ENCODE results near the gene NEDD4L. TPM values are rescaled to one million over a fixed set of nuclear protein-coding genes. Genes with fewer than 3 reads are reported as not detected.

NEDD4L gene
- total RNA-seq, 1 experiment from 2014 or later, result 57.4 TPM

DNA sequence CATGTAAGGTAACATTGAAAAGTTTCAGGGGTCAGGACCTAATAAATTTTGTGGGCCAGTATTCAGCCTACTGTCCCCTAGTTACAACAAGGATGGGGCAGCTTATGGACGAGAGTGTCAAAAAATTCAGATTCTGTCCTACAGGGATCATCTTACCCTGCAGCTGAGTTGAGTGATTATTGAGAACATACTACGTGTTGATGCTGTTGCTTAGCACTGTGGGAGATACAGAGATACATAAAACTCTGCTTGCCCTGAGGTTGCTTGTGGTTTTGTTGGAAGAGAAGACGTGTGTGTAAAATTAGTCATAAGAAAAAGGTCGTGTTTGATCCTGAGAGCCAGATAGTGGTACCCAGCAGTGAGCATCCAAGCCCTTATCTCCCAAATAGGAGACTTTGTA lies 253.2 kb downstream of the NEDD4L start:
- no peak overlapping the region for H3K27ac ChIP-seq
- POLR2A ChIA-PET (ENCODE audit: unreplicated experiment), result no interaction called here
- peaks cover 97% of the 10 kb centered on the region for H3K79me2 ChIP-seq (ENCODE audit: low read depth)
- no peaks in the 10 kb centered on the region for H3K9me3 ChIP-seq (ENCODE audit: insufficient read depth, low read depth)
- no peak for TF ChIP-seq EZH2 (IDR thresholded peaks at IDR 0.05; ENCODE audit: low read depth)
- TF ChIP-seq, protein P1, sequence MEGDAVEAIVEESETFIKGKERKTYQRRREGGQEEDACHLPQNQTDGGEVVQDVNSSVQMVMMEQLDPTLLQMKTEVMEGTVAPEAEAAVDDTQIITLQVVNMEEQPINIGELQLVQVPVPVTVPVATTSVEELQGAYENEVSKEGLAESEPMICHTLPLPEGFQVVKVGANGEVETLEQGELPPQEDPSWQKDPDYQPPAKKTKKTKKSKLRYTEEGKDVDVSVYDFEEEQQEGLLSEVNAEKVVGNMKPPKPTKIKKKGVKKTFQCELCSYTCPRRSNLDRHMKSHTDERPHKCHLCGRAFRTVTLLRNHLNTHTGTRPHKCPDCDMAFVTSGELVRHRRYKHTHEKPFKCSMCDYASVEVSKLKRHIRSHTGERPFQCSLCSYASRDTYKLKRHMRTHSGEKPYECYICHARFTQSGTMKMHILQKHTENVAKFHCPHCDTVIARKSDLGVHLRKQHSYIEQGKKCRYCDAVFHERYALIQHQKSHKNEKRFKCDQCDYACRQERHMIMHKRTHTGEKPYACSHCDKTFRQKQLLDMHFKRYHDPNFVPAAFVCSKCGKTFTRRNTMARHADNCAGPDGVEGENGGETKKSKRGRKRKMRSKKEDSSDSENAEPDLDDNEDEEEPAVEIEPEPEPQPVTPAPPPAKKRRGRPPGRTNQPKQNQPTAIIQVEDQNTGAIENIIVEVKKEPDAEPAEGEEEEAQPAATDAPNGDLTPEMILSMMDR (conservative IDR thresholded peaks at IDR 0.05), result no peak
- intact Hi-C loops (cut with micrococcal nuclease; ENCODE audit: unreplicated experiment), result no loop called here
- H3K27me3 ChIP-seq (ENCODE audit: insufficient read depth, low read depth), result no peaks in the 10 kb centered on the region
- no peak for DNase-seq
- H3K4me3 ChIP-seq, result no peak overlapping the region
- H3F3A ChIP-seq (ENCODE audit: insufficient read depth, low read depth), result no peaks in the 10 kb centered on the region
- H4K20me1 ChIP-seq (ENCODE audit: insufficient read depth), result peaks cover 22% of the 10 kb centered on the region
- H3K36me3 ChIP-seq (ENCODE audit: low read depth), result peaks cover 13% of the 10 kb centered on the region; the same call in 1 of the 2 replicates
- H3K9me2 ChIP-seq (ENCODE audit: insufficient read depth), result no peaks in the 10 kb centered on the region
- no TSS peak for BruUV-seq (replicated peaks)
- no peak overlapping the region for H3K4me2 ChIP-seq
- no peaks in the 10 kb centered on the region for H3K4me1 ChIP-seq (replicated peaks; ENCODE audit: insufficient read depth)
- CTCF ChIA-PET, result no interaction called here
- no peak overlapping the region for H2AFZ ChIP-seq

DNA sequence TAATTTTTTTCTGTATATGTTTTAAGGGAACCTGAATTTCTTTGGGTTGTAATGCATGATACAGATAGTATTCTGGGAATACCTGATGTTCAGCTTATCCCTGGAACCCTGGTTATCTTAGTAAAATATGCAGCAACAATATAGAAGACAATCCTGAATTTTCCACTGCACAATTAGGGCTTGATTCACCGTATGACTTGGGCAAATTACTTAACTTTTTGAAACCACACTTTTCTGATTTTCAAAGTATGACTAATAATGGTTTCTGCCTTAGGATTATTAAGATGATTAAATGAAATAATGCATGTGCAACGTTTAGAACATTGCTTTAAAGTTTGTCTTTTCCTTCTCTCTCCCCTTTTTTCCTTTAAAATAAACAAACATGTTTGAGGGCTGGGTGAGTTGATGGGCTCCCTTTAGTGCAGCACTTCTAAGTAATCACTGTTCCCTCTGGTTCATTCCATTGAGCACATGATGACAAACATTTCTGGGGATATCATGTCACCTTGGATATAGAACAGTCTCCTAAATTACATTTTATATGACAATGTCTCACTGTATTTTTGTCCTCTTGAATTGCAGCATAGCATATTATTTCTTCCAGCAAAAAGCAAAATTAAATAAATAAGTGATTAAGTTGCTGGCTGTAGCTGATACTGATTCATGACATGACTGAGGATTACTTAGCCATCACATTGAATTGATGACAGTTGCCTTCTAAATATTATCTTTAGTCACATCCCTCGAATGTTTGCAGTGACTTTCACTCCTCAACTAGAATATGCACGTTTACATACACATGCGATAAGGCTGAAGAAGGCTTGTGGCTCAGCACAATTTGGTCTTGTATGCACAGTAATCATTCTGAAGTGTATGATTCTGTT lies 254.5 kb downstream of the NEDD4L start:
- Histone ChIP-seq H3F3A (ENCODE audit: insufficient read depth, low read depth) (0 out of 2 replicates have a peak, but pooled peaks cover 5% of the 10 kb centered on the region), H3K4me2 (no peak overlapping the region), H4K20me1 (ENCODE audit: insufficient read depth) (peaks cover 22% of the 10 kb centered on the region), H2AFZ (no peak overlapping the region), H3K9me3 (ENCODE audit: insufficient read depth, low read depth) (no peaks in the 10 kb centered on the region), H3K9me2 (ENCODE audit: insufficient read depth) (no peaks in the 10 kb centered on the region), H3K4me1 (replicated peaks; ENCODE audit: insufficient read depth) (no peaks in the 10 kb centered on the region), H3K27me3 (ENCODE audit: insufficient read depth, low read depth) (no peaks in the 10 kb centered on the region), H3K36me3 (ENCODE audit: low read depth) (peaks cover 16% of the 10 kb centered on the region), H3K4me3 (no peak overlapping the region), H3K79me2 (ENCODE audit: low read depth) (peaks cover 97% of the 10 kb centered on the region), H3K27ac (no peak overlapping the region)
- ChIA-PET POLR2A (ENCODE audit: unreplicated experiment) (no interaction called here), CTCF (no interaction called here)
- TF ChIP-seq EZH2 (IDR thresholded peaks at IDR 0.05; ENCODE audit: low read depth), result no peak
- TF ChIP-seq, protein P1 (conservative IDR thresholded peaks at IDR 0.05), result no peak
- DNase-seq, result no peak
- intact Hi-C loops (cut with micrococcal nuclease; ENCODE audit: unreplicated experiment), result no loop called here
- BruUV-seq (replicated peaks), result no TSS peak

DNA sequence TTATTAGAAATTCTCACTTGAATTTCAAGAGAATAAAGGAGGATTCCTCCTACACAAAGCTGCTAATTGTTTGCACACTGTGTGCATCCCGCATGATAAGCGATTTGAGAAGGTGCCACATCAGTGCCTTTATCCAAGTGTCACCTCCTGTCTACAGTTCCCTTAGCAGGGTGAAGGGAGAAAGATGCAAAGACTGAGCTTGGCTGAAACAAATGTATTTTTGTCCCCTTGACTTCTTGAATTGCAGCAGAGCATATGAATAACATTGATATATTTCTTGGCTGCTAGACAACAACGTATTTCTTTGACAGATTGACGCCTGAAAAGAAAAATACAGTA lies 255.1 kb downstream of the NEDD4L start:
- no peak for DNase-seq
- no peak overlapping the region for H3K4me2 ChIP-seq
- peaks cover 18% of the 10 kb centered on the region for H3K36me3 ChIP-seq (ENCODE audit: low read depth)
- ChIA-PET POLR2A (ENCODE audit: unreplicated experiment) (no interaction called here), CTCF (interaction anchor here (0.6 kb wide), 1 partner anchor 379 kb away, joined by 3 read pairs; no protein-coding TSS in a partner anchor)
- no peaks in the 10 kb centered on the region for H3K9me2 ChIP-seq (ENCODE audit: insufficient read depth)
- TF ChIP-seq, protein P1 (conservative IDR thresholded peaks at IDR 0.05), result no peak
- no peak for TF ChIP-seq EZH2 (IDR thresholded peaks at IDR 0.05; ENCODE audit: low read depth)
- H3K4me3 ChIP-seq, result no peak overlapping the region
- H3K4me1 ChIP-seq (replicated peaks; ENCODE audit: insufficient read depth), result no peaks in the 10 kb centered on the region
- H3K27me3 ChIP-seq (ENCODE audit: insufficient read depth, low read depth), result no peaks in the 10 kb centered on the region
- H3K27ac ChIP-seq, result no peak overlapping the region
- no peaks in the 10 kb centered on the region for H3K9me3 ChIP-seq (ENCODE audit: insufficient read depth, low read depth)
- intact Hi-C loops (cut with micrococcal nuclease; ENCODE audit: unreplicated experiment), result no loop called here
- 0 out of 2 replicates have a peak, but pooled peaks cover 5% of the 10 kb centered on the region for H3F3A ChIP-seq (ENCODE audit: insufficient read depth, low read depth)
- H4K20me1 ChIP-seq (ENCODE audit: insufficient read depth), result peaks cover 22% of the 10 kb centered on the region
- BruUV-seq (replicated peaks), result no TSS peak
- H2AFZ ChIP-seq, result no peak overlapping the region
- peaks cover 97% of the 10 kb centered on the region for H3K79me2 ChIP-seq (ENCODE audit: low read depth)

Measured in PC-9 (cell line).